ENCODE data around the gene FOLR1.

FOLR1 gene

DNA sequence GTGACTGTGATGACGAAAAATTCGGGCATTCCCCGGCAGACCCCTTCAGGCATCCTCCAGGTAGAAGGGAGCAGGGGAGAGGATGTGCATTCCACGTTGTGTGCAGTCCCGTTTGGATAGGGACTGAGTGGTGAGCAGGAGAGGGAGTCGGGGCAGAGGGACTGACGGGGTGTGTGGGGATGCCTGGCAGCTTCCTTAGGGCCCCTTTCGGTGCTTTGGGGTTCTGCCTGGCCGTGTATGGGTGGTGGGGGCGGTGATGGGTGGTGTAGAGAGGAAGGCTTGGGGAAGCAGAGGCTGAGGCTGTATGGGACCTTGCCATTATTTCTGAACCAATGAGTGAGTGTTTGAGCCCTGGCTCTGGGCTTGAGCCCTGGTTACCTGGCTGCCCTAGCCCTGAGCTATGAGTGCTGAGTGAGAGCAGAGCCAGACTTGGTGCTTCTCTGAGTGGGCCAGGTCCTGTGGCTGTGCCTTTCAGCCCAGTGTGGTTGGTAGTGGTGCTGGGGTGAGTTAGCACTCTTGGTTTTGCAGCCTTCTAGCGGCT is 33.5 kb downstream of the FOLR1 start:
- H3K36me3 ChIP-seq (ENCODE audit: insufficient read depth, low read length), result peaks cover 42% of the 10 kb centered on the region
- no peaks in the 10 kb centered on the region for H3K9me3 ChIP-seq (ENCODE audit: insufficient read depth, low read length, severe bottlenecking)
- peak; percentile 35 for DNase-seq
- peak overlapping the region; percentile 99 for H3K4me2 ChIP-seq (ENCODE audit: insufficient read depth, low read length)
- peak; percentile 2; the same call in 1 of the 3 replicates for ATAC-seq (ENCODE audit: insufficient read depth, low read depth)
- H3K27me3 ChIP-seq (ENCODE audit: insufficient read depth, low read length, poor library complexity), result no peaks in the 10 kb centered on the region
- H3K9ac ChIP-seq (ENCODE audit: low read depth, low read length), result peak overlapping the region; percentile 92
- no peak for TF ChIP-seq EZH2 (IDR thresholded peaks at IDR 0.05; ENCODE audit: borderline replicate concordance, low read depth, low read length, severe bottlenecking)
- TF ChIP-seq, protein P1, sequence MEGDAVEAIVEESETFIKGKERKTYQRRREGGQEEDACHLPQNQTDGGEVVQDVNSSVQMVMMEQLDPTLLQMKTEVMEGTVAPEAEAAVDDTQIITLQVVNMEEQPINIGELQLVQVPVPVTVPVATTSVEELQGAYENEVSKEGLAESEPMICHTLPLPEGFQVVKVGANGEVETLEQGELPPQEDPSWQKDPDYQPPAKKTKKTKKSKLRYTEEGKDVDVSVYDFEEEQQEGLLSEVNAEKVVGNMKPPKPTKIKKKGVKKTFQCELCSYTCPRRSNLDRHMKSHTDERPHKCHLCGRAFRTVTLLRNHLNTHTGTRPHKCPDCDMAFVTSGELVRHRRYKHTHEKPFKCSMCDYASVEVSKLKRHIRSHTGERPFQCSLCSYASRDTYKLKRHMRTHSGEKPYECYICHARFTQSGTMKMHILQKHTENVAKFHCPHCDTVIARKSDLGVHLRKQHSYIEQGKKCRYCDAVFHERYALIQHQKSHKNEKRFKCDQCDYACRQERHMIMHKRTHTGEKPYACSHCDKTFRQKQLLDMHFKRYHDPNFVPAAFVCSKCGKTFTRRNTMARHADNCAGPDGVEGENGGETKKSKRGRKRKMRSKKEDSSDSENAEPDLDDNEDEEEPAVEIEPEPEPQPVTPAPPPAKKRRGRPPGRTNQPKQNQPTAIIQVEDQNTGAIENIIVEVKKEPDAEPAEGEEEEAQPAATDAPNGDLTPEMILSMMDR (IDR thresholded peaks at IDR 0.05; ENCODE audit: borderline replicate concordance, extremely low read depth, low read length, poor library complexity, severe bottlenecking), result no peak
- peaks cover 29% of the 10 kb centered on the region for H3K4me1 ChIP-seq (ENCODE audit: insufficient read depth, low read length)
- peak overlapping the region; percentile 86 for H2AFZ ChIP-seq (ENCODE audit: low read depth, low read length)
- peaks cover 38% of the 10 kb centered on the region for H3K79me2 ChIP-seq (ENCODE audit: insufficient read depth, low read length)
- peak overlapping the region; percentile 89 for H3K27ac ChIP-seq (ENCODE audit: low read length)
- H3K4me3 ChIP-seq (ENCODE audit: low read depth in 1 of 2, low read length in 2 of 2), result peak overlapping the region; percentile 95 to 96; a peak in 3 of 4 replicates
- peaks cover 22% of the 10 kb centered on the region for H4K20me1 ChIP-seq (ENCODE audit: insufficient read depth, low read length)

DNA sequence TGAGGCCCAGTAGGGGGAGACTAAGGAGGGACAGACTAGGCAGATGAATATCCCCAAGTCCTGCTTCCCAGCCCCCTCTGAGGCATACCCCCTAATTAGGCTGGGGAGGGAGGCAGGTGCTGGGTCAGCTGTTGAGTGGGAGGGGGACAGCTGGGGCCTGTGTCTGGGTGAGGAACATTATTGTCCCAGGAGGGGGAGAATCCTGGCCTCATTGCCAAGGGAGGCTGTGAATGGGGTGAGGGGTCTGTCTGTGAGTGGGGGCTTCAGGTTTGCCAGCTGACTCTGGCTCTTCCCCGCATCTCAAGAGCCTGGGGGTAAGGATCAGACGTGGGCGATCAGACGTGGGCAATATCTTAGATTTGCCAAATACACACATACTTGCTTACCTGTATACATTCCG is 34.8 kb downstream of the FOLR1 start:
- H2AFZ ChIP-seq (ENCODE audit: low read depth, low read length), result no peak overlapping the region
- H4K20me1 ChIP-seq (ENCODE audit: insufficient read depth, low read length), result peaks cover 27% of the 10 kb centered on the region
- TF ChIP-seq, protein P1 (IDR thresholded peaks at IDR 0.05; ENCODE audit: borderline replicate concordance, extremely low read depth, low read length, poor library complexity, severe bottlenecking), result no peak
- no peak for TF ChIP-seq EZH2 (IDR thresholded peaks at IDR 0.05; ENCODE audit: borderline replicate concordance, low read depth, low read length, severe bottlenecking)
- ATAC-seq (ENCODE audit: insufficient read depth, low read depth) (no peak), DNase-seq (no peak)
- H3K79me2 ChIP-seq (ENCODE audit: insufficient read depth, low read length), result peaks cover 38% of the 10 kb centered on the region
- no peak overlapping the region for H3K27ac ChIP-seq (ENCODE audit: low read length)
- no peaks in the 10 kb centered on the region for H3K27me3 ChIP-seq (ENCODE audit: insufficient read depth, low read length, poor library complexity)
- no peak overlapping the region for H3K9ac ChIP-seq (ENCODE audit: low read depth, low read length)
- H3K9me3 ChIP-seq (ENCODE audit: insufficient read depth, low read length, severe bottlenecking), result no peaks in the 10 kb centered on the region
- peaks cover 29% of the 10 kb centered on the region for H3K4me1 ChIP-seq (ENCODE audit: insufficient read depth, low read length)
- peaks cover 54% of the 10 kb centered on the region for H3K36me3 ChIP-seq (ENCODE audit: insufficient read depth, low read length)
- H3K4me3 ChIP-seq (ENCODE audit: low read depth in 1 of 2, low read length in 2 of 2), result no peak overlapping the region
- peak overlapping the region; percentile 42 for H3K4me2 ChIP-seq (ENCODE audit: insufficient read depth, low read length)

DNA sequence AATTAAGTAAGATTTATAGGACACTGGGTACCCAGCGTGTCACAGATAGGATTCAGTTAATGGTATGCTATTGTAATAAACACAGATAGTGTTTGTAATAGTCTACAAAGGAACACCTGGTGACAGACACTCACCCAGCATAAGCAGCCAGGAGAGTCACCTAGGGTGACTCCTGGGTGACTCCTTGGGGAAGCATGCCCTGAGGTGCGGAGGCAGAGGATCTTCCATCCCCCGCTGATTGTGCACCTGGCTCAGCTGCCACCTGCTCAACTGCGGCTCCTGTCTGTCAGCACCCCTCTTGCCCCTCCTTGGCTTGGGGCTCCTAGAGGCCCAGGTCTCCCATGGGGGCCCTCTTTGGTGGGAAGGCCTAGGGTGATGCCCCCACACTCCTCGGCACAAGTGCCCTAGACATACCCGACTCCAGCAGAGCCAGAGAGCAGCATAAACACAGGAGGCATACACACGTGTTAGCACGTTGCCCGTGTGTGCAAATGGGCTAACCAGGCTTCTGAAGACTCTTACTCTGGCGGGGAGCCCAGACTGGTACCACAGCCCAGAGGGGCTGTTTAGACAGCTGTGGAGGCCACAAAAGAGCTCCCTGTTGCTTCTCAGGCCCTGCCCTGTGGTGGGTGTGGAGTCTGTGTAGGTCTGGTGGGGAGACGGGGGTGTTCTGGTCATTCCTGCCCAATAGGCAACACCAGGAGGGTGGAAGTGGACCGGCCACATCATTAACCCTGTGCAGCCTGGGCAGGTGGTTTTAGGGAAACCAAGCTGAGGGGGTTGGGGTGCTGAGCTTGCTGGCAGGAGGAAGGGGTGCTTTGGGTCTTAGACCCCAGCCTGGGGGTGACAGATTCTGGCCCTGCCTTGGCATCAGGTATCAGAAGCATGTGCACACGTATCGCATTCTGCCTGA is 35.6 kb downstream of the FOLR1 start:
- TF ChIP-seq EZH2 (IDR thresholded peaks at IDR 0.05; ENCODE audit: borderline replicate concordance, low read depth, low read length, severe bottlenecking), result no peak
- TF ChIP-seq, protein P1 (IDR thresholded peaks at IDR 0.05; ENCODE audit: borderline replicate concordance, extremely low read depth, low read length, poor library complexity, severe bottlenecking), result no peak
- Histone ChIP-seq H4K20me1 (ENCODE audit: insufficient read depth, low read length) (peaks cover 27% of the 10 kb centered on the region), H3K4me3 (ENCODE audit: low read depth in 1 of 2, low read length in 2 of 2) (no peak overlapping the region), H3K36me3 (ENCODE audit: insufficient read depth, low read length) (peaks cover 63% of the 10 kb centered on the region), H3K79me2 (ENCODE audit: insufficient read depth, low read length) (peaks cover 38% of the 10 kb centered on the region), H3K27ac (ENCODE audit: low read length) (0 out of 2 replicates have a peak overlapping the region, but pooled peaks have one; percentile 10), H2AFZ (ENCODE audit: low read depth, low read length) (no peak overlapping the region), H3K4me2 (ENCODE audit: insufficient read depth, low read length) (no peak overlapping the region), H3K4me1 (ENCODE audit: insufficient read depth, low read length) (peaks cover 22% of the 10 kb centered on the region), H3K27me3 (ENCODE audit: insufficient read depth, low read length, poor library complexity) (no peaks in the 10 kb centered on the region), H3K9me3 (ENCODE audit: insufficient read depth, low read length, severe bottlenecking) (no peaks in the 10 kb centered on the region), H3K9ac (ENCODE audit: low read depth, low read length) (no peak overlapping the region)
- no peak for DNase-seq
- no peak for ATAC-seq (ENCODE audit: insufficient read depth, low read depth)

All from DND-41 (cell line).